Adrenal gland (tissue), 5 donors: ENCODE data around the gene HOXA13.

Experiments
- POLR2A ChIP-seq, 2 donors: fragments of 450-650 bp; IDR thresholded peaks; one replicate each; pipeline ENCODE4 v1.6.1; 2017; ENCODE audit warnings: antibody characterized with exemption in 2 of 2, mild to moderate bottlenecking in 2 of 2, moderate library complexity in 1 of 2
- TF ChIP-seq, protein P1 (sequence below), 6 experiments: fragments of 450-650 bp in 4 of 6; fragments of 200-600 bp in 2 of 6; sonication (generic) in 1 of 6; IDR thresholded peaks; 1 replicate in 5 of 6; 2 replicates in 1 of 6; pipeline versions ENCODE4 v1.5.1 to v1.8.0; 2016 to 2021; ENCODE audit warnings: antibody characterized with exemption in 6 of 6, mild to moderate bottlenecking in 2 of 6, moderate library complexity in 1 of 6
- donor health status: DM: no; HTN: no; CAD: no.

DNA sequence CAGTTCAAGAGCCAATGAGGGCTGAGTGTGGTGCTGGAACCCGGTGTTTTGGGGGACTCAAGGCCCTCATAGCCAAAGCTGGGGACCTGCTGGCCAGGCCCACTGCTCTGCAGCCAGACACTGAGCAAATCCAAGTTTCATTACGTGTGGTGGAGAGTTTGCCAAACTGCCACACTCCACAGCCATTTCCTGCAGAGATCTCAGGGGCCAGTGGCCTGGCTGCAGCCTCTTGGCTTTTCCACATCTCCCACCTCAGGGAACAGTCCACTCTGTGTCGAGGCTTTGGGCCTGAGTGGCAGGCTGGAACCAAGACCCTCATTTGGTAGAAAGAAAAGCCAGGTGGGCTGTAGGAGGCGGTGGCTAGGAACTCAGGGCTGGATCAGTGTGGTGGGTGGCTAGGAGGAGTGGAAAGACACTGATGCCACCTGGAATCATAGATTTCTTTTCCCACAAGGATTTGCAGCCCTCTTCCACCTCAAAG, 18.1 kb downstream of the HOXA13 start:
- TF ChIP-seq, protein P1, sequence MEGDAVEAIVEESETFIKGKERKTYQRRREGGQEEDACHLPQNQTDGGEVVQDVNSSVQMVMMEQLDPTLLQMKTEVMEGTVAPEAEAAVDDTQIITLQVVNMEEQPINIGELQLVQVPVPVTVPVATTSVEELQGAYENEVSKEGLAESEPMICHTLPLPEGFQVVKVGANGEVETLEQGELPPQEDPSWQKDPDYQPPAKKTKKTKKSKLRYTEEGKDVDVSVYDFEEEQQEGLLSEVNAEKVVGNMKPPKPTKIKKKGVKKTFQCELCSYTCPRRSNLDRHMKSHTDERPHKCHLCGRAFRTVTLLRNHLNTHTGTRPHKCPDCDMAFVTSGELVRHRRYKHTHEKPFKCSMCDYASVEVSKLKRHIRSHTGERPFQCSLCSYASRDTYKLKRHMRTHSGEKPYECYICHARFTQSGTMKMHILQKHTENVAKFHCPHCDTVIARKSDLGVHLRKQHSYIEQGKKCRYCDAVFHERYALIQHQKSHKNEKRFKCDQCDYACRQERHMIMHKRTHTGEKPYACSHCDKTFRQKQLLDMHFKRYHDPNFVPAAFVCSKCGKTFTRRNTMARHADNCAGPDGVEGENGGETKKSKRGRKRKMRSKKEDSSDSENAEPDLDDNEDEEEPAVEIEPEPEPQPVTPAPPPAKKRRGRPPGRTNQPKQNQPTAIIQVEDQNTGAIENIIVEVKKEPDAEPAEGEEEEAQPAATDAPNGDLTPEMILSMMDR (IDR thresholded peaks at IDR 0.05), result no peak
- no peak for TF ChIP-seq POLR2A (IDR thresholded peaks at IDR 0.05)
